ENCODE results near the gene GM2A. TPM values are rescaled to one million over a fixed set of nuclear protein-coding genes. Genes with fewer than 3 reads are reported as not detected.

The GM2A gene
- polyA plus RNA-seq, 1 of the 3 experiments (the other 2 are of a cell fraction): 8.0 TPM

- no peak overlapping the region for H3K4me2 ChIP-seq
- no peak overlapping the region for H3K27ac ChIP-seq (ENCODE audit: low read depth in 2 of 2, low read length in 1 of 2)
- 35% methylated on average over 7 of the region's 10 CpGs for WGBS (ENCODE audit: low lambda C conversion rate)
- CTCF ChIA-PET: interaction anchor here (0.7 kb wide), 1 partner anchor 447 kb away, joined by 3 read pairs; no protein-coding TSS in a partner anchor
- no peak for DNase-seq
- POLR2A ChIA-PET: no interaction called here
- no peaks in the 10 kb centered on the region for H3K79me2 ChIP-seq (ENCODE audit: insufficient read depth)
- TF ChIP-seq USF1 (IDR thresholded peaks at IDR 0.05; ENCODE audit: borderline replicate concordance, low read depth): no peak
- no peak for TF ChIP-seq TCF12 (IDR thresholded peaks at IDR 0.05)
- TF ChIP-seq SMC3 (IDR thresholded peaks at IDR 0.05; ENCODE audit: low read depth, low read length): no peak
- no peak for TF ChIP-seq NRF1 (IDR thresholded peaks at IDR 0.05; ENCODE audit: low read depth, low read length)
- TF ChIP-seq, protein P1, sequence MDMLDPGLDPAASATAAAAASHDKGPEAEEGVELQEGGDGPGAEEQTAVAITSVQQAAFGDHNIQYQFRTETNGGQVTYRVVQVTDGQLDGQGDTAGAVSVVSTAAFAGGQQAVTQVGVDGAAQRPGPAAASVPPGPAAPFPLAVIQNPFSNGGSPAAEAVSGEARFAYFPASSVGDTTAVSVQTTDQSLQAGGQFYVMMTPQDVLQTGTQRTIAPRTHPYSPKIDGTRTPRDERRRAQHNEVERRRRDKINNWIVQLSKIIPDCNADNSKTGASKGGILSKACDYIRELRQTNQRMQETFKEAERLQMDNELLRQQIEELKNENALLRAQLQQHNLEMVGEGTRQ (IDR thresholded peaks at IDR 0.05; ENCODE audit: borderline replicate concordance, low read depth, low read length): no peak
- H3K4me3 ChIP-seq (ENCODE audit: low read depth in 2 of 2, low read length in 1 of 2): no peak overlapping the region
- H4K20me1 ChIP-seq (ENCODE audit: insufficient read depth): no peaks in the 10 kb centered on the region
- H2AFZ ChIP-seq (ENCODE audit: low read depth): no peak overlapping the region
- H3K9me3 ChIP-seq: no peaks in the 10 kb centered on the region
- H3F3A ChIP-seq (replicated peaks; ENCODE audit: insufficient read depth): no peaks in the 10 kb centered on the region
- no peaks in the 10 kb centered on the region for H3K4me1 ChIP-seq (ENCODE audit: control insufficient read depth in 1 of 2, insufficient read depth in 2 of 2, low read depth in 1 of 2, low read length in 1 of 2)
- H3K9ac ChIP-seq: no peak overlapping the region
- H3K27me3 ChIP-seq (ENCODE audit: insufficient read depth): no peaks in the 10 kb centered on the region
- H3K36me3 ChIP-seq (replicated peaks in 1 of 2; ENCODE audit: control insufficient read depth in 1 of 2, insufficient read depth in 2 of 2, low read length in 1 of 2): no peaks in the 10 kb centered on the region
- H3K9me2 ChIP-seq: no peaks in the 10 kb centered on the region
Observed at GRCh38 chr5:151205411-151205810, 47.6 kb upstream of the GM2A start.

DNA sequence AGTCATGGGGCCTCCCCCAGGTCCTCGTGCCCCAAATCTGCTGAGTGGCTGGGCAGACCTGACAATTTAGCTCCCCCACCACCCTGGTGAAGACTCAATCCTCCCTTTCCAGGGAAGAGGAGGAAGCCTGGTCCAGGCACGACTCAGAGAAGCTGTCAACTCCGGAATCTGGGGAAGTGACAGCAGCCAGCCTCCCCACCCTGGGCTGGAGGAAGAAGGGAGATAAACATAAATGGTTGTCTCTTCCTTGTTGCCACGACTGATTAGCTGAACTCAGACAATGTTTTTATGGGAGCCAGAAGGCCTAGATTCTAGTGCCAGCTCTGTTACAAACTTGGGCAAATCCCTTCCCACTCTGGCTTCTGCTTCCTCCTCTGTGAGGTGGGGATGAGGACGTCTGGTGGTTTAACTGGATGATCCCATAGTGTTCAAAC lies 44.5 kb upstream of the GM2A start:
- ChIA-PET POLR2A (interaction anchor here (0.6 kb wide), 1 partner anchor 33 kb away, joined by 3 read pairs; no protein-coding TSS in a partner anchor), CTCF (interaction anchor here (0.8 to 1.1 kb wide), 3 partner anchors 32 to 82 kb away, joined by 3 to 4 read pairs (median 4); no protein-coding TSS in a partner anchor)
- H3K27me3 ChIP-seq (ENCODE audit: insufficient read depth): no peaks in the 10 kb centered on the region; the same call in 1 of the 2 replicates
- no peaks in the 10 kb centered on the region for H3K4me1 ChIP-seq (ENCODE audit: control insufficient read depth in 1 of 2, insufficient read depth in 2 of 2, low read depth in 1 of 2, low read length in 1 of 2)
- TF ChIP-seq TAF1 (IDR thresholded peaks at IDR 0.05; ENCODE audit: borderline replicate concordance, low read depth, low read length) (no peak), MXI1 (IDR thresholded peaks at IDR 0.05; ENCODE audit: low read depth, low read length) (no peak), CHD2 (IDR thresholded peaks at IDR 0.05; ENCODE audit: low read length, partially characterized antibody) (no peak), FOSL2 (IDR thresholded peaks at IDR 0.05; ENCODE audit: borderline replicate concordance, low read depth) (no peak), GABPA (IDR thresholded peaks at IDR 0.05; ENCODE audit: low read depth) (no peak), SMC3 (IDR thresholded peaks at IDR 0.05; ENCODE audit: low read depth, low read length) (no peak), TCF12 (IDR thresholded peaks at IDR 0.05) (no peak), GATA2 (CRISPR knock-in tag; IDR thresholded peaks at IDR 0.05) (no peak), FOXJ3 (CRISPR knock-in tag; IDR thresholded peaks at IDR 0.05) (no peak), ZBTB33 (IDR thresholded peaks at IDR 0.05; ENCODE audit: borderline replicate concordance, low read depth) (no peak), NFIC (IDR thresholded peaks at IDR 0.05; ENCODE audit: borderline replicate concordance) (no peak)
- TF ChIP-seq, protein P2, sequence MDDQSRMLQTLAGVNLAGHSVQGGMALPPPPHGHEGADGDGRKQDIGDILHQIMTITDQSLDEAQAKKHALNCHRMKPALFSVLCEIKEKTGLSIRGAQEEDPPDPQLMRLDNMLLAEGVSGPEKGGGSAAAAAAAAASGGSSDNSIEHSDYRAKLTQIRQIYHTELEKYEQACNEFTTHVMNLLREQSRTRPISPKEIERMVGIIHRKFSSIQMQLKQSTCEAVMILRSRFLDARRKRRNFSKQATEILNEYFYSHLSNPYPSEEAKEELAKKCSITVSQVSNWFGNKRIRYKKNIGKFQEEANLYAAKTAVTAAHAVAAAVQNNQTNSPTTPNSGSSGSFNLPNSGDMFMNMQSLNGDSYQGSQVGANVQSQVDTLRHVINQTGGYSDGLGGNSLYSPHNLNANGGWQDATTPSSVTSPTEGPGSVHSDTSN (IDR thresholded peaks at IDR 0.05): no peak
- TF ChIP-seq, protein P1 (IDR thresholded peaks at IDR 0.05; ENCODE audit: borderline replicate concordance, low read depth, low read length): no peak
- H3K36me3 ChIP-seq (replicated peaks in 1 of 2; ENCODE audit: control insufficient read depth in 1 of 2, insufficient read depth in 2 of 2, low read length in 1 of 2): no peaks in the 10 kb centered on the region
- H3K9ac ChIP-seq: no peak overlapping the region
- WGBS (ENCODE audit: low lambda C conversion rate): 27% methylated on average over 5 of the region's 5 CpGs
- no peaks in the 10 kb centered on the region for H3K9me2 ChIP-seq
- no peak overlapping the region for H3K27ac ChIP-seq (ENCODE audit: low read depth in 2 of 2, low read length in 1 of 2)
- no peak overlapping the region for H3K4me3 ChIP-seq (ENCODE audit: low read depth in 2 of 2, low read length in 1 of 2)
- H3K9me3 ChIP-seq: no peaks in the 10 kb centered on the region
- no peaks in the 10 kb centered on the region for H4K20me1 ChIP-seq (ENCODE audit: insufficient read depth)
- DNase-seq: no peak
- no peaks in the 10 kb centered on the region for H3K79me2 ChIP-seq (ENCODE audit: insufficient read depth)
- no peak overlapping the region for H3K4me2 ChIP-seq
- H2AFZ ChIP-seq (ENCODE audit: low read depth): no peak overlapping the region
- H3F3A ChIP-seq (replicated peaks; ENCODE audit: insufficient read depth): no peaks in the 10 kb centered on the region

All from SK-N-SH (cell line).